Stimulated activated CD4-positive, alpha-beta T cell treated with anti-CD3 and anti-CD28 coated beads, Interleukin-4, amount 100 ng/mL, for 1 hour (primary cell): ENCODE results near the gene PAX2.

Experiments used
- DNase-seq: peaks from one replicate; pipeline ENCODE4 v3.0.0-alpha.2; 2020

Gene PAX2

DNA sequence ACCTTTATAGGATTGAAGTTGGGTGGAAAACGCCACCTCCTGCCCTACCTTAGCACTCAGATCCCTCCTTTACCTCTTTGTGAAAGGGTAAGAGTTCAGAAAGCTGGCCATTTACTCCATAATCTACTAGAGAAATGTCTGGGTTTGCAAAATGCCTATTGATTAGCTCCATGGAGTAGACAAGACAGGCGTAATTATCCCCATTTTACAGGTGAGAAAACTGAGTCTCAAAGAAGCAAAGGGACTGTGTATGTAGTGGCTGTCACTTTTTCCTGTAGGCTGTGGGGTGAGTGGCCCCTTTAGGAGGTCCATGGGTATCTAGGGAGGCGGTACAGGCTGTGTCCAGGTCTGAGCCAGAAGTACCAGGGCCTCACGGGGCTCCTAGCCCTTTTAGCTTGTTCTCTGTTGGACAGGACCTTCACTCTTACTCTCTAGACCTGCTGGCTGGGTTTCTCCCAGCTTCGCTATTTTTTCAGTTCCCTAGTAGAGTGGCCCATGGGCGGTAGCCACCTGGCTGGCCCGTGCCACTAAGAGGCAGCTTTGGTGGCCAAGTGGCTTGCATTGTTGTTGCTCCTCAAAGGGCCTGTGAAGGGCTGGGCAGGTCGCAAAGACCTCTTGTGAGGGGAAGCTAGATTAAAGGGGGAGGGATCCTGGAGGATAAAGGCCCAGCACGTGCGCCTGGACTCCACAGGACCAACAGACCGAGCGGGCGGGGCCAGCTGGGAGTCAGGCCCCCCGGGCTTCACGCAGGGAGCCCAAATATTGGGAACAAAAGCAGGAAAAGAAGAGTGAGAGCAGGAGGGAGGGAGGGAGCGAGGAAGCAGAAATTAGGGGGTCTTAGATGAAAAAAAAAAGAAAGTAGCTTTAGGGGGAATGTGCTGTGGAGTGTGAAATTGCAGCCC lies 4.7 kb upstream of the PAX2 start:
- DNase-seq: no peak

DNA sequence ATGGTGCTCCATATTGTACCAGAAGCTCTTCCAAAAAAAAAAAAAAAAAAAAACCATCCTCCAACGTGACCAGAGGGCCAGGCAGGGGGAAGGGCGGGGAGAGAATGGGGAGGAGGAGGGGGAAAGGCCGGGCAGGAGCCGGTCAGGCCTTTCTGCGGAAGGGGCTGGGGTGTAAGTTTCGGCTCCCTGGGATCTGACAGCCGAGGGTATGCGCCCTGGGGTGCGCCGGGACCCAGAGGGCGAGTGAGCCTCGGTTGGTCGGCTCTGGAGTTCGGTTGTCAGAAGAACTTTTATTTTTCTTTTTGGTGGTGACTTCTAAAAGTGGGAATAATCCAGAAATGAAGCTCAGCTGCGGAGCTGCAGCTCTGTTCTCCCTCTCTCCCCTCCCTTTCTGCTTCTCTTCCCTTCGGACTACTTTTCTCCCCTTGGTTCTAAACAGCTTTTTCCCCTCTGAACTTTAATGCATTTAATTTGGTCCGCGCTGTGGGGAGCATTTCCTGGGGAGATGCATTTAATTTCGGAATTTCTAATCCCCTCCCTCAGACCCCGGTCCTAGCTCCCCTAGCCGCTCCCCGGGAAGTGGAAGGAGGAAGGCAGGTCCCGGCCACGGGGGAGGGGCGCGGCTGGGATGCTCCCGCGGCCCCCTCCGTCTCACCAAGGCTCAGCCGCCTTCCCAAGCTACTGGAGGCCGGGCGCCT lies 3.9 kb upstream of the PAX2 start:
- no peak for DNase-seq

DNA sequence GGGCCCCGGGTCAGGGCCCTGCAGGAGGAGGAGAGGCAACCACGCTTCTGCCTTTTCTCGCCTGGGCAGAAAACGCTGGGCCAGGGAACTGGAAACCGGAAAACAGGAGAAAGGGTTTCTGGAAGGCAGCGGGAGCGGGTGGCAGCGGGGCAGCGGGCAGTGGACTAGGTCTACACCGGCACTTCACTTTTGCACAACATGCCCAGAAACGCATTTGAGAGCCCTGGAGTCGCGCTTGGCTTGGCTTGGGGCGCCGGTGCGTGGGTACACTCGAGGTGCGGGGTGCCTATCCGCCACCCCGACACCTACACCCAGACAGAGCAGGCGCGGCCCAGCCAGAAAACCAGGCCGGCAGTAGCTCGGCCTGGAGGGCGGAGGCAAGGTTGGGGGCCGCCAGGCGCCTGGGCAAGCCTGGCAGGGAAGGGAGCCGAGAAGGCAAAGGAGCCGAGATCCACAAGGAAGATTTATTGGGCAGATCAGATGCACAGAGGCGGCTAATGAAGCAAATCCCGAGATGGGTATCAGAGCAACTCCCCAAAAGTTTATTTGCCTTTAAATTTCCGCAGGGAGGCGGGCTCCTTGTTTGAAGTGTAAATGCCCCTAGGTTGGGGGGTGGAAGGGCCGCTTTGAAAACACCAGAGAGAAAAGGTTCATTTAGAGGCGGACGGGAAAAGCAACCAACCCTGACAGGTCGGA lies 3.2 kb upstream of the PAX2 start:
- no peak for DNase-seq

DNA sequence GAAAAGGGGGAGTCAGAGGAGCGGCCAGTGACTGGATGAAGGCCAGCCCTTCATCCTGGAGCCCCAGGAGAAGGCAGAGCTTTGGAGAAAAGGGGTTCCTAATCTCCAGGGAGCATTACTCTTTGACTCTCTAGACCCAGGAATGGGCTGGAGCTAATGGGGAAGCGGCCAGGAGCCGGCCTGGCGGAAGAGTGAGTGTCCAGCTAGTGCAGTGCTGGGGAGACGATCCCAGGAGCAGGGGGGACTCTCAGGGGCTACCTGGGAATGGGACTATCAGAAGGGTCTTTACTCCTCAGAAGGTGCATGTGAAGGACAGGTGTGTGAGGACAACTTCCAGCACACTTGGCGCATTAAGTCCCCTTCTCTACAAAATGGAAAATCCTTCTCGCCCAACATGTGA lies 2.4 kb upstream of the PAX2 start:
- DNase-seq: no peak

DNA sequence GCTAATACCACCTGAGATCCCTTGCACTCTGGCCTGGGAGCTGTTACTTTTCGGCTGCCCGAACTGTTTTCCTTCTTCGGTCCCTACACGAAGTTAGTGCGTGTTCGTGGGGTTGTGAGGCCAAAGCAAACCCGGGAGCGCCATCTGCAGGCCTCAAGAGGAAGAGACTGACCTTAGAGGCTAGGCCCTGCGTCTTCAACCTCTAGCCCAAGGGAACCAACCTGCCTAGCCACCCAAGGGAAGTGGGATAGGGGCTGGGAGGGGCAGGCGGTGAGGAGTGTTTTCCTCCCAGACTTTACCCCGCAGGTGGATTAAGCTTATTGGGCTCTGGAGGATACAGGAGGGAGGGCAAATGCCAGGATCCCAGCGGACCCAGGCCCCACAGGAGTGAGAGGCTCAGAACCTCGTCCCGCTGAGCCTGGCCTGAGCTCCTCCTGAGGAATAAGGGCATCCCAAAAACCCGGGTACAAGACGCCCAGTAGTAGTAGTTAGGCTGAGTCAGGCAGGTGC lies 1.7 kb upstream of the PAX2 start:
- peak; percentile 51 for DNase-seq

DNA sequence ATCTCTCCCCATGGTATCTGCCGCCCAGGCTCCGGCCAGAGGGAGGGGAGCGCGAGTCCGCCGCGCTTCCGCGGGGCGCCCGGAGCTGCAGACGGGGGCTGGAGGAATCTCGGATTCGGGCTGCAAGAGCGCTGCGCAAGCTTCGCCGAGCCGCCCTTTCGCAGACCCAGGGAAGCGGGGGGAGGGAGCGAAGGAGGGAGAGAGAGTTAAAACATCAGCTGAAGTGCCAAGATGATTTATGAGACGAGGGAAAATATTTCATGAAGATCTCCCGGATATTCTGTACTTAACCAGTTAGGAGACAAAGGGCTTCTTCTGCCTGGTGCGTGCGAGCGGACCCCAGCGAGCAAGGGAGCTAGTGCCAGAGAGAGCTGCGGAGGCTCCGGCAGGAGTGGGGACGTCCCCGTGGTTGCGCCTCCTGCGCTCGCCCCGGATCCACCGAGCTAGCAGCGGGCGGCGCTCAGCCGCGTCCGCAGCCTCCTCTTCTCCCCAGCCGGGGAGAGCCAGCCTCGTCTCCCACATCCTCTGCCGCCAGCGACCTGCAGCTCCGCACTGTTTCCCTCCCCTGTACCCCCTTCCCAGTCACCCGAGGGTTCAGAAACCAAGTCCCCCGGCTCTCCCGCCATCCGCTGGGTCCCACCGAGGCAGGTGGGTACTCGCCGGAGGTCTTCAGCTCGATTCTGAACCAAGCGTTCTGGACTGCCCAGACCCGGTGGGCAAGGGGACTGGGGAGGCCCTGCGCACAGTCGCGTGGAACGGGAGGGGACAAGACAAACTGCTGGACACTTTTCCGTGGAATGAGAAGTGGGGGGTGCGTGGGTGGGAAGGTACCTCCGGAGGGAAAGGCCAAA lies 1.0 kb upstream of the PAX2 start:
- DNase-seq: no peak

DNA sequence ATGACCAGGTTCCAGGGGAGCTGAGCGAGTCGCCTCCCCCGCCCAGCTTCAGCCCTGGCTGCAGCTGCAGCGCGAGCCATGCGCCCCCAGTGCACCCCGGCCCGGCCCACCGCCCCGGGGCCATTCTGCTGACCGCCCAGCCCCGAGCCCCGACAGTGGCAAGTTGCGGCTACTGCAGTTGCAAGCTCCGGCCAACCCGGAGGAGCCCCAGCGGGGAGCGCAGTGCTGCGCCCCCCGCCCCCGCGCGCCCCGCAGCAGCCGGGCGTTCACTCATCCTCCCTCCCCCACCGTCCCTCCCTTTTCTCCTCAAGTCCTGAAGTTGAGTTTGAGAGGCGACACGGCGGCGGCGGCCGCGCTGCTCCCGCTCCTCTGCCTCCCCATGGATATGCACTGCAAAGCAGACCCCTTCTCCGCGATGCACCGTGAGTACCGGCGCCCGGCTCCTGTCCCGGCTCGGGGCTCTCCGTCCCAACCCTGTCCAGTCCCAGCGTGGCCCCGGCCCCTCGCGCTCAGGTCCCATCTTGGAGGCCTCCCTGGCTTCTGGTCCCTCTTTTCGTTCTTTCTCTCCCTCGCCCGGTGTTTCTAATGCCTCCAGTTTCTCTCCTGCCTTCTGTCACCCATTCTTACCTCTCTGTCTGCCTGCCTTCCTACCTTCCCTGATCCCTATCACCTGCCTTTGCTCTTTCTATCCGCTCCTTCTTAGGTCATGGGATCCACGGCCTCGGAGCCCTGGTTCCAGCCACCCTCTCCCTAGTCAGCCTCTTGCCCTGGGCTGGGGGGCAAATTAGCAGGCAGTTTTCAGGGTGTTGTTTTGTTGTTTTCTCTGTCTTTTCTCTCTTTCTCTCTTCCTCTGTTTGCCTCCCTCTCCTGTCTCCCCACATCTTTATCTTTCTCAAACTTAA lies 751 bp downstream of the PAX2 start:
- no peak for DNase-seq

DNA sequence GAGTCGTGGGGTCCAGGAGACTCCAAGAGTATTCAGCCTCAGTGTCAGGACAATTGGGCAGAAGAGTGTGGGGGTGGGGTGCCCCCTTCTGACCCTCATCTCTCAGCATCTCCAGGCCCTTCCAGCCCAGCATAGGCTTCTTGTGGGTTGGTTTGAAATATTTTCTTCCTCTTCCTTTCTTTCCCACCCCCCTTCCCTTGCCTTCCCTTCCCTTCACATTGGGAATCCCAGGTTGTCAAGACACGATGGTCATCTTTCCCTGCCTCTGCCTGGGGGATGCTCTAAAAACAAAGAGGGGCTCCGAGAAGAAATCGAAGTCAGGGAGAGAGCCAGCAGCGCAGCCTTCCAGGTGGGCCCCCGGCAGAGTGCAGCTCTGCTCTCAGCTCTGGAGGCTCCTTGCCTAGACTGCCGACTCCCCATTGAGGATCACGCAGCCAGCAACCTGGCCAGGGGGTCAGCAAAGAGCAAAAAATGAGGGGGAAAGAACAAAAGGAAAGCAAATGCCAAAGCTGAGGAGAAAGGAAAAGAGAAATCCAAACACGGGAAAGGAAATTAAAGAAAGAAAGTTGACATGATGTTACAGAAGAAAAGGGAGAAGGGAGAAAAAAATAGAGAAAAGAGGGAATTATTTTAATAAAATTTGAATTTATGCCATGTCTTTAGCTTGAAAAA lies 1.5 kb downstream of the PAX2 start:
- no peak for DNase-seq

DNA sequence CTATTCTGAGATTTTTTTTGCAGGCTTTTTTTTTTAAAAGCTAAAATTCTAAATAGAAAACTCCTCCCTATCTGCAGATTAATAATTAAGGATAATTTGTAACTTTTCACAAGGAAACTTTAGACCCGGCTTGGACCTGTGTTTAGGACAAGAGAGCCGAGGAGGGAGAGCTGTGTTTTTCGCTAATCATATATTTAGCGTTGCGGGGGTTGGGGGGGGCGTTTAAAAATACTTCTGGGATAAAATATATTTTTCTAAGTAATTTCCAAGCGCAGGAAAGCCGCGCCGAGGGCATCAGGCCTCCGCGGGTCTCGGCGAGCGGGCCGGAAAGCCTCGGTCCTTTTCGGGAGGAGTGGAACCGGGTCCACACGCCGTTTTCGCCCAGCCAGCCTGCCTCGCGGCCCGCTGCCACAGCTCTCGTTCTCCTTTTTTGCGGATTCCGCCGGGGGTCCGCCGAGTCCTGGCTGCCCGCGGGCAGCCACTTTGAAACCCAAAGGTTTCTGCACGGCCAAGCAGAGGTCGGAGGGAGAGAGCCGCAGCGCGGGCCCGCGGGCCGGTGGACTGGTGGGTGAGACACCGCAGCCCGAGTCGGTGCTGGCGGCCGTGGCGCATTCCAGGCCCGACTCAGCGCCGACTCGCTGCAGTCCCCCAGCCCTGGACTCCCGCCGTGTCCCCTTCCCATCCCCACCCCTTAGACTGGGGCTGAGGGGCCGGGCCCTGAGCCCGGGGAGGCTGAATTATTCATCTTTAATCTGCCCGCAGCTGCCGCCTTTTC lies 2.3 kb downstream of the PAX2 start:
- DNase-seq: no peak

DNA sequence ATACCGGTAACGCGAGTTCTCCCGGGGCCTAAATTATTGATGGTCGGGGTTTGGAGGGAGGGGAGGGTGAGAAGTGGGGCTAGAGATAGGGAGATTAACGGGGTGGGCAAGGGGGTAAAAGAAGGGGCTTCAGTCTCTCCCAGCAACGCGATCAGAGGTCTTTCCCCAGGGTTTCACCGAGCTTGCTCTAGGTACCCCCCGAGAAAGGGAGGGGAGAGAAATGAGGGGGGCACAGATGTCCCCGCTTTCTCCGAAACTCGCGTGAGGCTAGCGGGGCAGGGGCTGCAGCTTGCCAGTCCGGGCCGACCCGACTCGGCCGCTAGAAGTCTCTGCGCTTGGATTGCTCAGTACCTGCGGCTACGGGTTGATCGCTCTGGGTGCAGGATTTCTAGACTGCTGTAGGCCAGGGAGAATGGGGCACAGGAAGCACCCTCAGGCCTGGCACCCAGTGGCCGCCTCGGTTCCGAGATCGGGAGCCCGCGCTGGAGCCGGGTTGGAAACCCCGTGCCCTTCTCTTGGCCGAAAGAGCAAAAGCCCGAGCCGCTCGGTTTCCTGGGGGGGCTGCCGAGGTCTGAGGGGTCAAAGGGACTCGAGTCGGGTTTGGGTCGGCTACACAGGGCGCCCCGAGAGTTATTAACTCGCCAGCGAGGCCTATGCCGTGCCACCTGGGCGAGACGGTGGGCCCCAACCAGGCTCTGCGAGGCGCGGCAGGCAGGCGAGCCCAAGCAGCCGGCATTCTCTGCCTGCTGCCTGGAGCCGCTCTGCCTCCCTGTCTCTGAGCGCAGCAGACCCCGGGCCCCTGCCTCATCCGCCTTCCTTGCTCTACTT lies 3.1 kb downstream of the PAX2 start:
- DNase-seq: no peak

DNA sequence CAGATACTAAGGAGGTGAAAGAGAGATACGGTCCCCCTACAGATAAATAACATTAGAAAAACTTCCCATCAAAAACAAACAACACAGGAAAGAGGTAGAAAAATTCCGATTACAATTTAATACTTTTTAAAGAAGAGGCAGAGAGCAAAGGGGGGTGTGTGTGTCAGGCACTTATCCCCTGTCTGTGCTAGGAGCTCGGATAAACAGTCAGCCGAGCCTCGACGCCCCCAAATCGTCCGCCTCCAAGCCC lies 3.6 kb downstream of the PAX2 start:
- DNase-seq: no peak

DNA sequence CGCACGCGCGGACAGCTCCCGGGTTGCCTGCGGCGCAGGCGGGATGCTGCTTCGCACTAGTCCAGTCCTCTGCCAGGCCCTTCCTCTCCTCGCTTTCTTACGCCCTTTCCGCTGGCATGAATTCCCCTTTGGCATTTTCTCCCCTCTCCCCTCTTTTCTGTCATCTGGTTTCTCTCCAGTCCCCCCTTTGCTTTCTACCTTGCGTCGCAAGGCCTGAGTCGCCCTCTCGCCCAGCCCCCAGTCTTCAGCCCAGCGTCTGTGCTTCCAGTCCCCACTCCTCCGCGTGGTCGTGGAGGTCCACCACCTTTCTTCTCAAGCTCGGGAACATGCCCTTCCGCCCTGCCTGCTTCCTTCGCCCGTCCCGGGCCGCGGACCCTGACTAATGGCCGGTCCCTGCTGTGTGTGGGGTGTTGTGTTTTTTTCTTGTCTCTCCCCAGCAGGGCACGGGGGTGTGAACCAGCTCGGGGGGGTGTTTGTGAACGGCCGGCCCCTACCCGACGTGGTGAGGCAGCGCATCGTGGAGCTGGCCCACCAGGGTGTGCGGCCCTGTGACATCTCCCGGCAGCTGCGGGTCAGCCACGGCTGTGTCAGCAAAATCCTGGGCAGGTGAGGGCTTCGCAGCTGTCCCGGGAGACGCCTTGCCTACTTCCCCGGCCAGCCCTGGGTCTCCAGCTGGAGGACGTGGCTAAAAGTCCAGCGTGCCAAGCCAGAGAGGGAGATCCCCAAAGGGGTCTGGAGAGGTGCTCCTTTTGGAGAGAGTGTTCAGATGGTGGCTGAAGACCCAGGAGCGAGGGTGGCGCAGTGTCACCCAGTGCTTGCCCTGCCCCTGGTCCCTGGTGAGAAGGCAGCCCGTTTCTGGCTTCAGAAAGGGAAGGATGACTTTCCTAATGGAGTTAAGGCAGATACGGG lies 4.2 kb downstream of the PAX2 start:
- DNase-seq: no peak

DNA sequence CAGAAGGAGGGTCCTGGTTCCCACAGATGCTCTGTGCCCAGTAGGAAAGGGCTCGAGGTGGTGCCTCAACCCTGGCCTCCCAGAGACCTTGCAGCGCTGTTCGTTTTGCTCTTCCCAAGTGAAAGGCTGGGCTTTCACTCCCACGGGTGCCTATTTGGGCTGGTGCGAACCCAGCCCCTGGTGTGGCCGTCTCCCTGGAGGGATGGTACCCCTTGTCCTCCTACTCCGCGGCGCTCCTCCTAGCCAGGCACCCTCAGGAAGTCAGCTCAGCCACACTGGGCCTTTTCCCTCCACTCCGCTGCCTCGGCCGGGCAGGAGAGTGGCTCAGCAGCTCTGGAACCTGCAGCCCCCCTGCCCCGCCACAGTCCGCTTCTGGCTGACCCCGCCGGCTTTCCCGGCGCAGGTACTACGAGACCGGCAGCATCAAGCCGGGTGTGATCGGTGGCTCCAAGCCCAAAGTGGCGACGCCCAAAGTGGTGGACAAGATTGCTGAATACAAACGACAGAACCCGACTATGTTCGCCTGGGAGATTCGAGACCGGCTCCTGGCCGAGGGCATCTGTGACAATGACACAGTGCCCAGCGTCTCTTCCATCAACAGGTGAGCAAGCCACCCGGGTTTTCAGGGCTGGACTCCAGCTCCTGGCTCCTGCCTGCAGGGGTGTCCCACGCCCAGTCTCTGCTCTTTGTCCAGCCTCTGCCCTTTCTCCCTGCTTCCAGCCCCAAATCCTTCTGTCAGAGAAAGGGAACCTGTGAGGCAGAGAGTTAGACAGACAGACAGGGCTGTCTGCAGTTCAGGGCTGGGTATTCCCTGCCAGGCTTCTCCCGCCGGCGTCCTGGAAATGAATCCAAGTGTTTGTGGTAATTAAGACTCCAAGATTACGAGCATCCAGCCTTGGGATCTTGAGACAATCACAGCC lies 5.2 kb downstream of the PAX2 start:
- DNase-seq: no peak

DNA sequence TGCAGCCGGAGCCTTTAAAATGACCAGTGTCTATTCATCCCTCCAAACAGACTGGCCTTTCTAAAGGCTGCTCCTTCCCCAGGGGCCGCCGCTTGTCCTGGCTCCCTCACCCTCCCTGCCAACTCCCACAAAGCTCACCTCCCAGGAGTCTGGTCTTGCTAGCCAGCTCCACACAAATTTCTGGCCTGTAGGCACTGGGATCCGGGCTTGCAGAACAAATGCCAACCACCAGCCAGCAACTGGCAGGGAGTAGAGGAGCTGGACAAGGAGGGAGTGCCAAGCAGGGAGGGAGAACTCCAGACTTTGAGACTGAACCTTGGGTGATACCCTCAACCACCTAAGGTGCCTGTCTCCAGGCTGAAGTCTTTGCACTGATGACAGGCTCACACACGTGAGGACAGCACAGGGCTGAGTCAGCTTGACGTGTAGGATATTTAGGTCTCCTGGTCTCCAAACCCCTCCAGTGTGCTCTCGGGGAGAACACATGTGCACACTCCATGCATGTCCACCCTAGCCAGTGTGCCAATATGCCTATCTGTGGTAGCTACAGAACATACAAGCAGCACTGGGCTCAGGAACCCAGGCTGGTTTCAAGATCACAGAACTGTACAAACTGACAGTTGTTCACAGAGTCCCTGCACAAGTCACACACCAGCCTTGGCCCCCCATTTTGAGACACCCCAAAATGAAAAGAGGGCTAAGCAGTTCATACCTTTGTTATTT lies 6.0 kb downstream of the PAX2 start:
- DNase-seq: no peak

DNA sequence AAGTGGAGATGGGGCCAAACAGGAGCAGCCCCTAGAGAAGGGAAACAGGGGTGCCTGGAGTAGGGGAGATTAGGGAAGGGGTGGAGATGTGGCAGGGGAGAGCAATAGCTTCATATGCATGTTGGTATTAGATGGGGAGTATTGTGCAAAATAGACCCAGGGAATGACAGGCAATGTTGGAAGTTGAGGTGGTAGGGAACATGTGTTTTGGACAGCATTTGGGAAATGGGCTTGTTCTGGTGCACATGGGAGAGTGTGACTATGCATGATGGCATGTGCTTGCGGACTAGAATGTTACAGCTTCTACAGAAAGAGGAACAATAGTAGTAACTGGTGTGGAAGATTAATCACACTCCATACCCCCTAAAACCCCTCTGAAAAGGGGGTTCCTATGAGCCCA lies 10.4 kb downstream of the PAX2 start:
- DNase-seq: no peak

DNA sequence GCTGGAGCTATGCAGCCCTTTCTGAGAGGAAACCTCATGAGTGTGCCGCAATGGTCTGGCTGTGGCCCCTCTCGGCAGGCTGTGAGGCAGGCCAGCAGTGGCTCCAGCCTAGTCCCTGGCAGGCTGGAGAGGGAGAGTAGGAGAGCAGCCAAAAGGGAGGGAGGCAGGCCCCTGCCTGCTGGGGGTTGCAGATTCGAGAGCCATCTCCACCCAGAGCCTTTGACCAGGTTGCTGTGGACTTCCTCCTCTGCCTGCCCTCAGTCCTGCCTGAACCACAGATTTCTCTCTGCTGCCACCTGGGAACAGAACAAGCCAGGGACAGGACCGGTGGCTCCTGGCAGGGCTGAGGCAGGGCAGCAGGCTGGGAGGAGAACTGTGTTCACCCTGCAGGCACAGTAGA lies 13.9 kb downstream of the PAX2 start:
- no peak for DNase-seq

DNA sequence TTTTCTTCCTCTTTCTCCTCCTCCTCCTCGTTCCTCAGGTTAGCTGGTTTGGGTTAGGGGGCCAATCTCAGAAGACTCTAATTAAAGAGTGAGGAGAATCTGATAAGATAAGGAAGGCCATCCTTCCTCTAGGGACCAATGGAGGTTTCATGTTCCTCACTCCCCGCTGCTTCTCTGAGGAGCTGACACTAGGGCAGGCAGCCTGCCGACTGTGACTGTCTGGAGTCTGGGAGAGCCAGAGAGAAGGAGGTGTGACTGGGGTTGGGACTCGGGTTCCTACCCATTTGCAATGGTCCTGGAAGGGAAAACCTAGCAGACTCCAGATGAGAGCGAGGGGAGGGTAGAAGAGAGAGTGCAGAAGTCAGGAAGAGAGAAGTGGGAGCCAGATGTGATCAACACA lies 15.3 kb downstream of the PAX2 start:
- DNase-seq: no peak
